ENCODE data around the gene STKLD1. TPM values are rescaled to one million over a fixed set of nuclear protein-coding genes. Genes with fewer than 3 reads are reported as not detected.
"Not testable (repeated sequence)": the region's sequence is repeated elsewhere in the genome, so short reads cannot be mapped to it uniquely, and the experiment has no call there.

Gene STKLD1
- total RNA-seq (under 1 TPM; 0.24 to 0.91 TPM), polyA plus RNA-seq (0.75 TPM)

DNA sequence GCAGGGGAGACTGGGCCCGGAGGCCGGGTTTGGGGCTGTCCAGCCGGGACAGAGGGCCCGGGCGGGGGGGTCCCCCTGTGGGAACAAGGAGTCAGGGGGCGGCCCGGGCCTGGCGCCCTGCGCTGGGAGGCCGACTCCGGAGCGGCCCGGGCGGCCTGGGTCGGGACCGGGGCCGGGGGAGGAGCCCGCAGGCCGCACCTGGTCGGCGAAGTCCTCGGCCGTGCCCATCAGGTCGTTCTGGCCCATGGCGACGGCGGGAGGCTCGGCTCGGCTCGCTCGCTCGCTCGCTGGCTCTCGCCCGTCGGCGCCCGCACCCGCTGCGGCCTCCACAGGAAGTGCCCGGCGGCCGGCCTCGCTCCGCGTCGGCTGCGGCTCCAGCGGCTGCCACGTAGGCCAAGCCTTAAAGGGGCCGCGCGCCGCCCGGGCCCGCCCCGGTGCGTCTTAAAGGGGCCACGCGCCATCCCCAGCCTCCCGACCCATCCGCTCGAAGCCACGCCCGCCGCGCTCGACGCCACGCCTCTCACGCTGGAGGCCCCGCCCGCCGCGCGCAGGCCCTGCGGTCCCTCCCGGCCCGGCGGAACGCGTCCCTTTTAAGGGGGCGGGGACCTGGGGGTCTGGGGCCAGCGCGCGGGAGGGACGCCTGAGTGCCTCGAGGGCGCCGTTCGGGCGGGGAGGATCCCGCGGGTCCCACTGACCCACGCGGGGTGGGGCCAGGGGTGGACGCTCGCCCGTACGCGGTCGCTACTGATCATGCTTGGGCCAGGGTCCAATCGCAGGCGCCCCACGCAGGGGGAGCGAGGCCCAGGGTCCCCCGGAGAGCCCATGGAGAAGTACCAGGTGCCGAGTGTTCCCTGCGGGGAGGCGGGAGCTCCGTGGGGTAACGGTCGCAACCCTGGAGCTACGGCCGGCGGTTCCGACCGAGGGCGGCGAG is at the start of gene STKLD1, which contains the start of gene SURF4:
Gene STKLD1, plus strand, starts transcription at position 643 of the 931 bp plus-strand sequence. Its CDS starts 108 bp downstream, at position 751.
Gene SURF4, minus strand, starts transcription at position 337 of the 931 bp plus-strand sequence. Its CDS starts 91 bp downstream, at position 246.
- CTCF ChIA-PET = interaction anchor here (0.8 to 6.5 kb wide), 4 partner anchors 12 to 41 kb away, joined by 3 to 47 read pairs (median 8); partner anchors contain the start of genes MED22 and RPL7A
- DNase-seq = peak; percentile 91 to 94 (median 92)
- Mint-ChIP-seq H3K4me1 (peaks cover 37 to 42% (median 42%) of the 10 kb centered on the region in 3 donors), H3K27me3 (no peaks in the 10 kb centered on the region), H3K4me3 (peak within 1 kb of the TSS; percentile 91 to 98 (median 95)), H3K9me3 (no peaks in the 10 kb centered on the region), H3K36me3 (peaks cover 0 to 27% (median 2%) of the 10 kb centered on the region in 3 donors), H3K27ac (peak within 1 kb of the TSS; percentile 94 to 99 (median 98))
- Histone ChIP-seq H3K4me1 (ENCODE audit: insufficient read depth, low read length) (peaks cover 37% of the 10 kb centered on the region), H3K9me3 (ENCODE audit: low read length) (no peaks in the 10 kb centered on the region), H3K27ac (ENCODE audit: low read depth, low read length) (peak within 1 kb of the TSS; percentile 87), H3K36me3 (ENCODE audit: insufficient read depth, low read length) (no peaks in the 10 kb centered on the region), H3K27me3 (ENCODE audit: insufficient read depth, low read length, poor library complexity, severe bottlenecking) (no peaks in the 10 kb centered on the region), H3K4me3 (ENCODE audit: low read length) (peak within 1 kb of the TSS; percentile 84)
- POLR2A ChIA-PET = interaction anchor here (0.6 to 2.5 kb wide), 5 partner anchors 20 to 43 kb away, joined by 3 to 25 read pairs (median 7); partner anchors contain the start of genes MED22, RPL7A, SURF1 and SURF2

GRCh38 chr9:133327021-133327420 is 49.1 kb upstream of the STKLD1 start:
- DNase-seq; H3K27me3 ChIP-seq (ENCODE audit: insufficient read depth, low read length, poor library complexity, severe bottlenecking); H3K27ac ChIP-seq (ENCODE audit: low read depth, low read length); POLR2A ChIA-PET; H3K4me3 Mint-ChIP-seq; H3K9me3 Mint-ChIP-seq; H3K4me3 ChIP-seq (ENCODE audit: low read length); CTCF ChIA-PET; H3K36me3 ChIP-seq (ENCODE audit: insufficient read depth, low read length); H3K27me3 Mint-ChIP-seq; H3K9me3 ChIP-seq (ENCODE audit: low read length); H3K4me1 ChIP-seq (ENCODE audit: insufficient read depth, low read length): not testable (repeated sequence)
- peak overlapping the region in 3 of 8 donors; percentile 21 to 33 (median 27) for H3K27ac Mint-ChIP-seq
- peaks cover 4 to 18% (median 14%) of the 10 kb centered on the region in 3 donors for H3K4me1 Mint-ChIP-seq
- H3K36me3 Mint-ChIP-seq = peaks cover 3 to 33% (median 4%) of the 10 kb centered on the region in 3 donors

- POLR2A ChIA-PET = no interaction called here
- Mint-ChIP-seq H3K27me3 (no peaks in the 10 kb centered on the region), H3K4me1 (peaks cover 4 to 18% (median 14%) of the 10 kb centered on the region in 3 donors), H3K9me3 (peaks cover 0 to 2% (median 0%) of the 10 kb centered on the region in 5 donors), H3K4me3 (no peak overlapping the region), H3K36me3 (peaks cover 3 to 43% (median 4%) of the 10 kb centered on the region in 3 donors), H3K27ac (peak overlapping the region in 2 of 8 donors; percentile 40 to 53)
- no peak overlapping the region for H3K27ac ChIP-seq (ENCODE audit: low read depth, low read length)
- H3K4me3 ChIP-seq (ENCODE audit: low read length) = no peak overlapping the region
- CTCF ChIA-PET = no interaction called here
- H3K27me3 ChIP-seq (ENCODE audit: insufficient read depth, low read length, poor library complexity, severe bottlenecking) = no peaks in the 10 kb centered on the region
- no peak for DNase-seq
- H3K4me1 ChIP-seq (ENCODE audit: insufficient read depth, low read length) = no peaks in the 10 kb centered on the region
- H3K36me3 ChIP-seq (ENCODE audit: insufficient read depth, low read length) = peaks cover 13% of the 10 kb centered on the region
- H3K9me3 ChIP-seq (ENCODE audit: low read length) = no peaks in the 10 kb centered on the region
Observed at GRCh38 chr9:133327834-133328484, 48.2 kb upstream of the STKLD1 start.

DNA sequence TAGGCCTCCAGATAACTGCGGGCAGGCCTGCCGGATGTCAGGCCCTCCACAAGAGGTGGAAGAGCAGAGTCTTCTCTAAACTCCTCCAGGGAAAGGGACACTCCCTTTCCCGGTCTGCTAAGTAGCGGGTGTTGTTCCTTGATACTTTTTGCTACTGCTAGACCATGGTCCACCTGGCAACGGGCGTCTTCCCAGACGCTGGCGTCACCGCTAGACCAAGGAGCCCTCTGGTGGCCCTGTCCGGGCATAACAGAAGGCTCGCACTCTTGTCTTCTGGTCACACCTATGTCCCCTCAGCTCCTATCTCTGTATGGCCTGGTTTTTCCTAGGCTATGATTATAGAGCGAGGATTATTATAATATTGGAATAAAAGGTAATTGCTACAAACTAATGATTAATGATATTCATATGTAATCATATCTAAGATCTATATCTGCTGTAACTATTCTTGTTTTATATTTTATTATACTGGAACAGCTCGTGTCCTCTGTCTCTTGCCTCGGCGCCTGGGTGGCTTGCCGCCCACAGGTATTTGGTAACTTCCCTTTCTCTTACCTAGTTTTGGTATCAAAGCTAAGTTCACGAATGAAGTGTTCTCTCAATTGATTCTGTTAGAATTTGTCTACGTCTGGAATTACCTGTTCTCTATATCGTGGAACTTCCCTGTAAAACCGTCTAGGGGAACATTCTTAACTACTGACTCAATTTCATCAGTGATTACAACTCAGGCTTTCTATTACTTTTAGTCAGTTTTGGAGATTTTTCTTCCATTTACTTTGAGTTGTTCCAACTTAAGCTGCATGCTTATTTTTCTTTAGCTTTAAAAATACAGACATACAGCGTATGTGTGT is 46.6 kb upstream of the STKLD1 start:
- H3K4me1 Mint-ChIP-seq = peaks cover 10 to 31% (median 22%) of the 10 kb centered on the region in 3 donors
- peaks cover 3 to 58% (median 4%) of the 10 kb centered on the region in 3 donors for H3K36me3 Mint-ChIP-seq
- H3K27me3 Mint-ChIP-seq; H3K27ac ChIP-seq (ENCODE audit: low read depth, low read length); H3K9me3 Mint-ChIP-seq; DNase-seq; POLR2A ChIA-PET; H3K4me3 ChIP-seq (ENCODE audit: low read length); H3K27me3 ChIP-seq (ENCODE audit: insufficient read depth, low read length, poor library complexity, severe bottlenecking); H3K9me3 ChIP-seq (ENCODE audit: low read length): not testable (repeated sequence)
- Histone ChIP-seq H3K4me1 (ENCODE audit: insufficient read depth, low read length) (peaks cover 11% of the 10 kb centered on the region), H3K36me3 (ENCODE audit: insufficient read depth, low read length) (peaks cover 29% of the 10 kb centered on the region)
- peak overlapping the region in 4 of 8 donors; percentile 51 to 87 (median 58) for H3K27ac Mint-ChIP-seq
- peak overlapping the region in 1 of 7 donors; percentile 17 for H3K4me3 Mint-ChIP-seq
- CTCF ChIA-PET = interaction anchor here (1.0 to 1.8 kb wide), 5 partner anchors 12 to 298 kb away, joined by 3 to 7 read pairs (median 4); partner anchors contain the start of gene GTF3C5

DNA sequence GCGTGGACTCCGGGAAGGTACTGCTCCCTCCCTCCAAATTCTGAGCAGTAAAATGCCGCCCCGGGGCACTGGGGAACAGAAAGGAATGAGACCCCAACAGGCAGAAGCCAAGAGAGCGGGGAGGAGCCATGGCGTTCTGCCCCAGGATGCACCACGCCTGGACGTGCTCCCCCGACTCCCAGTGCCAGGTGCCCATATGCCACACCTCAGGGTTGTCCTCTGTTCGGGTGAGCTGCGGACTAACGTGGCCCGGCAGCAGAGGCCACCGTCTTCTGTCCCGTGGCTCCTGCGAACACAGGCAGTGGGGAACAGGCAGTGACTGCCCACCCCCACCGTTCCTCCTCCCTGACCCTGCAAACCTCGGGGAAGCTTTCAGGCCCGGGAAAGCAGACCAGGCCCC is 44.9 kb upstream of the STKLD1 start:
- Mint-ChIP-seq H3K4me3 (no peak overlapping the region), H3K27ac (peak overlapping the region in 1 of 8 donors; percentile 66), H3K36me3 (peaks cover 3 to 65% (median 4%) of the 10 kb centered on the region in 3 donors), H3K27me3 (no peaks in the 10 kb centered on the region), H3K9me3 (no peaks in the 10 kb centered on the region), H3K4me1 (peaks cover 18 to 48% (median 34%) of the 10 kb centered on the region in 3 donors)
- H3K4me1 ChIP-seq (ENCODE audit: insufficient read depth, low read length) = peaks cover 23% of the 10 kb centered on the region
- no peaks in the 10 kb centered on the region for H3K9me3 ChIP-seq (ENCODE audit: low read length)
- ChIA-PET POLR2A (no interaction called here), CTCF (interaction anchor here (1.4 kb wide), 1 partner anchor 300 kb away, joined by 3 read pairs; the partner anchor contains the start of gene GTF3C5)
- DNase-seq = no peak
- no peak overlapping the region for H3K4me3 ChIP-seq (ENCODE audit: low read length)
- H3K27ac ChIP-seq (ENCODE audit: low read depth, low read length) = no peak overlapping the region
- H3K27me3 ChIP-seq (ENCODE audit: insufficient read depth, low read length, poor library complexity, severe bottlenecking) = no peaks in the 10 kb centered on the region
- peaks cover 34% of the 10 kb centered on the region for H3K36me3 ChIP-seq (ENCODE audit: insufficient read depth, low read length)

DNA sequence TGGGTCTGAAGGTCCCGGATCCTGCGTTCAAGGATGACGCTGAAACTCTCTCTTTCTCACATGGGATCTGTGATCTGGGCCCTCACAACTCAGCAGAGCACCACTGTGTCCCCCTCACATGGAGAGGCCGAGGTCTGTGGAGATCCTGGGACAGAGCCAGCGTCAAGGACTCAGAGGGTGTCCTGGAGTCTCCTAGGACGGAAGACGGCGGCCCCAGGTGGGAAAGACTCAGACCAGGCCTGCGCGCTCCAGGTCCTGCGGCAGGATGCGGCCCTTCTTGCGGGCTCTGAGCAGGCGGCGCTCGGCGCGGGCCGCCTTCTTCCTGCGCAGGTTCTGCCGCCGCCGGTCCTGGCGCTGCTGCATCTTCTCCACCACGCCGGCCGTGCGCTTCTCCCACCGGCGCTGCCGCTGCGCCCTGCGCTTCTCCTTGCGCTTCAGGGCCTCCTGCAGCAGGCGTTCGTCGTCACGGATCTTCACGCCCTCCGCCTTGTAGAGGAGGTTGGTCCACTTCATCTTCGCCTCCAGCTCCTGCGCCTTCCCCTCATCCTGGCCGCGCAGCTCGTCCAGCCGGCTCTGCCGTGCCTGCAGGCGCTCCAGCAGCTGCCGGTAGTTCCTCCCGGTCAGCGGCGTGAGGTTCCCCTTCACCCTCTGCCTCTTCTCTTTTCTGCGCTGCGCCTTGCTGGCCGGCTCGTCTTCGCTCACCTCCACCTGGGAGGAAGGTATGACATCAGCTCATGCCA is 44.4 kb upstream of the STKLD1 start:
- Histone ChIP-seq H3K4me1 (ENCODE audit: insufficient read depth, low read length) (peaks cover 29% of the 10 kb centered on the region), H3K9me3 (ENCODE audit: low read length) (no peaks in the 10 kb centered on the region), H3K27ac (ENCODE audit: low read depth, low read length) (no peak overlapping the region), H3K27me3 (ENCODE audit: insufficient read depth, low read length, poor library complexity, severe bottlenecking) (no peaks in the 10 kb centered on the region), H3K4me3 (ENCODE audit: low read length) (no peak overlapping the region), H3K36me3 (ENCODE audit: insufficient read depth, low read length) (peaks cover 34% of the 10 kb centered on the region)
- ChIA-PET CTCF (interaction anchor here (1.1 kb wide), 1 partner anchor 42 kb away, joined by 4 read pairs; no protein-coding TSS in a partner anchor), POLR2A (interaction anchor here (1.0 kb wide), 1 partner anchor 16 kb away, joined by 4 read pairs; the partner anchor contains the start of genes MED22 and RPL7A)
- Mint-ChIP-seq H3K27me3 (no peaks in the 10 kb centered on the region), H3K4me1 (peaks cover 21 to 51% (median 39%) of the 10 kb centered on the region in 3 donors), H3K36me3 (peaks cover 3 to 65% (median 4%) of the 10 kb centered on the region in 3 donors), H3K9me3 (no peaks in the 10 kb centered on the region), H3K4me3 (peak overlapping the region in 1 of 7 donors; percentile 24), H3K27ac (peak overlapping the region in 1 of 8 donors; percentile 66)
- DNase-seq = no peak

Measured in CD8-positive, alpha-beta memory T cell (primary cell).